Activated CD4-positive, alpha-beta T cell treated with anti-CD3 and anti-CD28 coated beads for 48 hours (primary cell): ENCODE measurements around the gene CTDP1.

Source experiments
- DNase-seq: peaks from one replicate; pipeline ENCODE4 v3.0.0-alpha.2; 2020

The CTDP1 gene

GRCh38 chr18:79770826-79771225 is 91.2 kb downstream of the CTDP1 start:
- DNase-seq = no peak

DNA sequence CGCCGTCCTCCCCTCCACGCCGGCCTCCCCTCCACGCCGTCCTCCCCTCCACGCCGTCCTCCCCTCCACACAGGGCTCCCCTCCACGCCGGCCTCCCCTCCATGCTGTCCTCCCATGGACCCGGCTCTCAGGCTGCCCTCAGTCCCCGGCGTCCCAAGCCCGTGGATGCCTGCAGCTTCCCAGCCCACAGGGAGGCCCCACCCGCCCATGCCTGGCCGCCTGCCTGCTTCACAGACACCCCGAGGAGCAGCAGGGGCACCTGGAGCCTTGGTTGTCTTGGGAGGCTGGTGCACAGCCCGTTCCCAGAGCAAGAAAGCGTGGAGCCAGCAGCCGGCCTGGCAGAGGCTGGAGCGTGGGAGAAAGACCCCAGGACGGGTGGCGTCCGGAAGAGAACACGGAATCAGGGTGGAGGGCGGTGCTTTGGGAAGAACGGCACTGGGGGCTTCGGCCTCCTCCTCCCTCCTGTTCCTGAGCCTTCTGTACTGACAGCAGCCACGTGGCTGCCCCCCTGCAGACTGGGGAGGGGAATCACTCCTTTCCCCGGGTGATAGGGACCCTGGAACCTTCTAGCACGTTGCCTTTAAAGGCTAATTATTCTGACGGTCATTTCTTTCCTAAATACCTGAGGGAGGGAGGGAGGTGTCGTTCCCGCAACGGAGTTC is 92.0 kb downstream of the CTDP1 start:
- DNase-seq = no peak

DNA sequence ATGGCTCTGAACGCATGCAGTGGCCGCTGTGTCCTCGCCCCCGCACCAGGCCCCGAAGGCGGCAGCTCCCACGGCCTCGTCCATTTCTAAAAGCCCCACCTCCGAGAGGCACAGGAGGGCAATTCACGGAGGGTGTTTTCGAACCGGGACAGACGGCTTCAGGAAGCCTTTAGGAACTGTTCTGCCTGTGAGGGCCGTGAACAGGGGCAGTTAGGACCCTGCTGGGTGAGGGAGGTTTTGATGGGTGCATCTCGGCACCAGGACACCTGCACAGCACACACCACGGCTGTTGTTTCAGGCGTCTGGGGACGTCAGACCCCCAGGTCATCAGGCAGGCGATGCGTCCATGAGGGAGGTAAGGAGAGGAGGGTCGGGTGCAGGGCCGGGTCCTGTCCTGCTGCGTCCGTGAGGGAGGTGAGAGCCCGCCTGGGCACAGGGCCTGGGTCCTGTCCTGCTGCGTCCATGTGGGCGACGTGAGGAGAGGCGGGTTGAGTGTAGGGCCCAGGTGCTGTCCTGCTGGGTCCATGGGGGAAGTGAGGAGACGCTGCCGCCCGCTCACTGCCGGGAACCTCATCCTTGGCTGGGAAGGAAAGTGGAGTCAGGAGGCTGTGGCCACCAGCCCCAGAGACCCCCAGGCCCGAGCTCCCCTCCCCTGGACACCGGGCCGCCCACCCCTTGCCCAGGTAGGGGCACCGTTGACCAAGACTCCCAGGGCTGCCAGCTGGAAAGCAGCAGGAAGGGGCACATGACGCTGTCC is 92.7 kb downstream of the CTDP1 start:
- DNase-seq = no peak

GRCh38 chr18:79772865-79773696 is 93.5 kb downstream of the CTDP1 start:
- DNase-seq = no peak

GRCh38 chr18:79774111-79774510 is 94.5 kb downstream of the CTDP1 start:
- DNase-seq = no peak

DNA sequence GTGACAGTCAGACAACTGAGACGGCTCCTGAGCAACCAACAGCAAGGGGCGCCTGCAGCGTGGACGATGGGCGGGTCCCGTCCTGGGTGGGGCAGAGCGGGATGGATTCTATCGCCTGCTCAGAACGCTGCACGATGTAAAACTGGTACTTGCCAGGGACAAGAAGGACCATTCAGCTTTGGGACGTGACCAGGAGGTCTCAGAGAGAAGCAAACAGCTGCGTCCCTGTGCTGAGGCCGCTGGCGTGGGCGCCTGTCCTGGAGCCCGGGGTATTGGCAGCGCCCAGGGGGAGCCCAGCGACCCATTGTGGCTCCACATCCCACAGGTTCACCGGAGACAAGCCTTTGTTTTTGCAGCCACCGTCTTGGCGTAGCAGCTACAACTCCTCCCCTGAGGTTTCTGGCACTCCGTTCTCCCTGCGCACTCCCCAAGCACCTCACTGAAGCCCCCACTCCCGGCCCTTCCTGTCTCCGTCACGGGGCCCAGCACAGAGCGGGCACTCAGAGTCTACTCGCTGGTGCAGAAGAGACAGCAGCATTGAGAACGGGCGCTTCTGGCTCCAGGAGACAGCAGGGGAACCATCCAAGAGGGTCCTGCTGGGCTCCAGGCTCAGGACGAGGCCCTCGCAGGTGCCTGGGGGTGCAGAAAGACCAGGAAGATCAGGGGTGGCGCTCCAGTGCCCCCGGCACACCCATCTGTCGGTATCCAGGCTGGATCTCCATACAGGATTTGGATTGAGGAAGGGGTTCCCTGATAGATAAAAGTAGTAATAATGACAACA is 96.0 kb downstream of the CTDP1 start:
- no peak for DNase-seq

- DNase-seq = no peak
Observed at GRCh38 chr18:79776674-79777073, 97.1 kb downstream of the CTDP1 start.

GRCh38 chr18:79778291-79778791 is 98.7 kb downstream of the CTDP1 start:
- DNase-seq = no peak

DNA sequence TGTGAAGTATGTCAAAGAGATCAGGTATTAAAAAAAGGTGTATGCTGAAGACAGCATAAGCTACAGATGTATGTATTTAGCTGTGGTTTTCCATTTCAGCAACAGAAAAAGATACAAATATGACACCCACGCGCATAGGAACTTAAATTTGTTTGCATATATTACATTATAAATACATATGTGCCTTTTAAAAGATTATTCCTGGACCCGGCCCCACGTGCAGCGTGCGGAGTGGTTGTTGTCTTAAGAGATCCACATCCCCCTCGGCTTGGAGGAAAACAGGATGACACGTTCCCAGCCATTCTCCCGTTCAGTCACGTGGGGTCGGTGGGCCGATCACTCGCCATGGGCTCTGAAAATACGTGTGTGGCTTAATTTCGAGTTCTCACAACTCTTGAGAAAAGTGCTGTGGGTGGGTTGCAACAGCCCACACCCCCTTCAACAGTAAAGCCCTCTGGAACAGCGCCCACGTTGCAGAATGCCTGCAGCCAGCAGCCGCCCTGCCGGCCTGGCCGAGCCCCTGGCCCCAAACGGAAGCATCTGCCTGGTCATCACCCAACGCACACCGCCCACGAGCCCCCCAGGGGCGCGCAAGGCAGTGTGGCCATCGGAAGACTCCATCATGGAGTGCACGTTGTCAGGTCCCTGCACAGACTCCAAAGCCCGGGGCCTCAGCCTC is 99.6 kb downstream of the CTDP1 start:
- no peak for DNase-seq

DNA sequence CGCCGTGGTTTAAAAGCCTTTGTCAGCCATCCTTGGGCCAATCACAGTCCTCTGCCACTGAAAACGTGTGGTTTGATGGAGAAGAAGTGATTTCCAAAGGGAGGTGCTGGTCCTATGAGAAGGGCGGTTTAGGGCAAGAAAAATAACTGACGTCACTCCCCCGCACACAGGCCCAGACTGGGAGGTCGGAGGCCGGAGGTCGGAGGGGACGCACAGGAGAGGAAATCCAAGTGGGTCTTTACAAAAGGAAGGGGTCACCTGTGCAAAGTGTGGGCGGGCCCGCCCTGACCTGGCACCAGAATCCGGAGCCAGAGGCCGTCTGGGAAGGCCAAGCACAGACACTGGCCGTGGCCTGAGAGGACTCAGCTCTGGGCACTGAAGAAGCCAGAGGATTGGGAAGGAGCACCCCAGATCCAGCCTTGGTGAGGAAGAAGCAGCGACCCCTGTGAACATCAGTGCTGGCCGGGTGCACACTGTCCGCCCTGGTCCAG is 100.1 kb downstream of the CTDP1 start:
- no peak for DNase-seq

- DNase-seq = no peak
Observed at GRCh38 chr18:79780547-79780946, 100.9 kb downstream of the CTDP1 start.

GRCh38 chr18:79781331-79781941 is 101.8 kb downstream of the CTDP1 start:
- no peak for DNase-seq

DNA sequence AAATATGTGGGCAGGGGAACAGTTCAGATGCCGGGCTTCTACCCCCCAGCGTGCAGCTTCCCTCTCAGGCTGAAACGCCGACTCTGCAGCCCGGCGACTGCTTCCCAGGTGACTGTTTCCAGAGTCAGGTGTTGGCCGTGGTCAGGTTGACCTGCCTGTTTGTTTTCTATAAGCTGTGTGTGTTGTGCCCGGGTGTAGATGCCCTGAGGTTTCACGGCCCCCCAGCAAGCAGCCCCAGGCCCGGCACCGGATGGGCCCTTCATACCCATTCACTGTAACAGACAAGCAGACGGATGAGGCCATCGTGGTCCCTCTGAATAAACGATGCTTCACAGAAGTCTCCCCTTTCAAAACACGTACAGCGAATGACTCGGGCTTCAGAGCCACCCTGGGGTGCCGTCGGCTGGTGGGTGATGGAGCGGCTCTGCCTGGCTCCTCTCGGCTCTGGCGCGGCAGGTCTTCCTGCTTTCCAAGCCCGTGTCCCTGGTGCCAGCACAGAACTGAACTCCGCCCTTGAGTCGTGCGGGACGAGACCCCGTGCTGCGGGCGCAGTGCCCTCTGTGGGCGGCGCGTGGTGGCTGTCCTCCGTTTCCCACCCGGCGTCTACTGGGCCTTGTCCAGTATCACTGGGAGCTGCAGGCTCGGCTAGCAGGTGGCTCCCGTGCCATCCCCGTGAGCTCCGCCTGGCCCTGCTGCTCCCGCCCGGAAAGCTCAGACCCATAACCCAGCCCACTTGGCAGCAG is 103.1 kb downstream of the CTDP1 start:
- DNase-seq = no peak

DNA sequence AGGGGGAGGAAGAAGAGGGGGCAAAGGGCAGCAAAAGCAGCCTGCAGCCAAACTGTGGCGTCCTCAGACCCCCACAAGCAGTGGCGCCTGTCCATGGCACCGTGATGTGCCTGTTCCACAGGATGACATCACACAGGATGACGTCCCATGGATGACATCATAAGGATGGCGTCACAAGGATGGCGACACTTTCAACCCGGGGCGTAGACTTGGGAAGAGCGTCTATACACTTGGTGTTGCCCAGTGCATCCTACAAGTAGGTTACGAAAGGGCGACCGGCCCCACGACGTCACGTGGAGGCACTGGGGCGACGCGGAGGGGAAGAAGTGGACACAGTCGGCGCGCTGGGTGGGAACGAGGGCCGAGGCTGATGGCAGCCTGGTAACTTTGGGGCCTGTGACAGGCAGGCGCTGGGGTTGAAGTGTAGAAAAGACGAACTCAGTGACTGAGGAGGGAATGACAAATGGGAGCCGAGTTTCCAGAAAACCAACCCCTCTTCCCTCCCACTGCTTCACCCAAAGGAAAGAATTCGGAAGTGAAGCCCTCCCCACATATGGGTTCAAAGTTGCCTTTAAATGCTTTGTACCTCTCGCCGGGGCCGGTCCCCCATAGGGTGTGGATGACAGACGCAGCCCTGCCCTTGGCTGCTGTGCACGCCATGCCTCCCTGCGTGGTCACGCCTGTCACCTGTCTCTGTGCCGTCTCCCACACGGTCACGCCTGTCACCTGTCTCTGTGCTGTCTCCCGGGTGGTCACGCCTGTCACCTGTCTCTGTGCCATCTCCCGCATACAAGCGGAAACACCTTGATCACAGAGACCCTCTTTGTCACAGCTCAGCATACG is 104.7 kb downstream of the CTDP1 start:
- no peak for DNase-seq

DNA sequence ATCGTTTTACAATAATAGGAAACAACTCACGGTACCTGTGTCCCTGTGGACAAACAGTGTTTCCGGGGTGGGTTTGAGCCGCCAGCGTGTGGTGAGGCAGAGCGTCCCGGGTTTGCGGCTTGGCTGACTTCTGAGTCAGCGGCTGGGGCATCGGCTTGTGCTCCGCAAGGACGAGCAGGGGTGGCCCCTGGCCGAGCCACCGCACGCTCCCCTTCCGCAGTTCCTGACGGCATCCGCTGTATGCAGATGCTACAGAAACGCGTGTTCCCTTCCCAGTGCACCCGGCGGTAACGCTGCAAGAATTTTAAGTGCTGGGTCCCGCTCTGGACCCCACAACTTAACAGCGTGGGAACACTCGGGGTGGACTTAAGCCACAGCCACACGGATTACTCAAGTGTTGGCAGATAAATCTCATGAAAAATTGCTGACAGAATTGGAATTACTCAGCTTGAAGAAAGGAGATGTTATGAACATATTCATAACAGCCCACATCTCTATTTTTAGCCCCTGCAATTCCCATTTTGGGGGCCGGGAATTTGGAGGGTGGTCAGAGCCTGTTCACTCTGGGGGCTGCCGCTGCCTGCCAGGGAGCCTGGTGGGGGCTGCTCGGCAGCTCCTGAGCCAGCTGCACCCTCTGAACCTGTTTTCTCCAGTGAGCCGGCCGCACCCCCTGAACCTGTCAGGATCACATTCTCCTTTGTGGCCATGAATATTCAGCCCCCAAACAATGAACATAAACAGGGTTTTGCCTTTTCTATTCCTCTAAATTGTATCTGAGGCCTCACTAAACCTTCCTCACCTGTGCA is 105.6 kb downstream of the CTDP1 start:
- DNase-seq = no peak

DNA sequence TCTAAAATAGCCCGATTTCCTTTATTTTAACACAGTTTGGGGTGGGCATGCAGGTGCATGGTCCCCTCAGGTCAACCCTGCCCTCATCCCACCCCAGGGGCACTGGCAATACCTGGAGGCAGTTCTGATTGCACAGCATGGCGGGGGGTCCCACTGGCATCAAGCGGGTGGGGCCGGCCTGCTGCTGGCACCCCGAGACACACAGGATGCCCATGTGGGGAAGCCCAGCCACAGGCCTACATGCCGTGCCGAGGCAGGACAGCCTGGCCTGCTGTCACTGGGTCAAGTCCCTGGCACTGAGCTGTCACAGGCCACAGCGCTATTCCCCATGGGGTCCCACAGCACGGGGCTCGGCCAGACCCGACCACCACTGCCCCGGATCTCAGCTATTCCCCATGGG is 106.2 kb downstream of the CTDP1 start:
- no peak for DNase-seq

- no peak for DNase-seq
Observed at GRCh38 chr18:79786304-79786703, 106.7 kb downstream of the CTDP1 start.

DNA sequence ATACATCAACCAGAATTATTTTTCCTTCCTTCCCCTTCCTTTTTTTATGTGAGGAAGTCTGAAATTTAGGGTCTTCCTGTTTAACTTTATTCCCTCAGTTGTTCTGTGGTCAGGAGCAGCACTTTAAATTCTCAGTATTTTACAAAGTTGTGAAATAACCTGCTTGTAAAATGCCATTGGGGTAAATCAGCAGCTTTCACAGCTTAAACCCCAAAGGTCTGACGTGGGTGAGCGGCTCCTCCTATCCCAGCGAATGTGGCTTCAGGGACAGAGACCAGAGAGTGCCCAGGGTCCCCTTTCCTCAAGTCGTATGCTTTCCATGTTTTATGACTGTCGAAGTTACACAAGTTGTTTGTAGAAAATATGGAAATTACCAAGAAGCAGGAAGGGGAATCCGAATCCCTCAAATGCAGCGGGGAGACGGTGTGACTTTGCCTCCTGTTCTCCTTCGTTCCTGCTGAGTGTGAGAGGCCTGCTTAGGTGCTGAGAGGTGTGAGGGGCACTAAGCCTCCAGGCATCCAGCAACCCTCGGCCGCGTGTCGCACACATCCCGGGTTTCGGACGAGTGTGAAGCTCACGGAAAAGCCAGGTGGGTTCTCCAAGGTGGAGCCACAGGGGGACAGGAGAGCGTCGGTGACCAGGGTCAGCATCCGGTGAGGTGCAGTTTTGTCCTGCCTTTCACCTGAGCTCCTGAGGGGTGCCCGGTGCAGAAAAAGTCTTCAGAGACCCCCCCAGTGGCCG is 107.4 kb downstream of the CTDP1 start:
- no peak for DNase-seq
